ENCODE data around the gene NAA10. TPM values are rescaled to one million over a fixed set of nuclear protein-coding genes. Genes with fewer than 3 reads are reported as not detected.

Gene NAA10
- total and polyA plus RNA-seq, 2 of the 13 experiments (the other 11 are each of a cell fraction or from before 2014, with no cell fraction given), result 49.2 to 51.7 TPM

DNA sequence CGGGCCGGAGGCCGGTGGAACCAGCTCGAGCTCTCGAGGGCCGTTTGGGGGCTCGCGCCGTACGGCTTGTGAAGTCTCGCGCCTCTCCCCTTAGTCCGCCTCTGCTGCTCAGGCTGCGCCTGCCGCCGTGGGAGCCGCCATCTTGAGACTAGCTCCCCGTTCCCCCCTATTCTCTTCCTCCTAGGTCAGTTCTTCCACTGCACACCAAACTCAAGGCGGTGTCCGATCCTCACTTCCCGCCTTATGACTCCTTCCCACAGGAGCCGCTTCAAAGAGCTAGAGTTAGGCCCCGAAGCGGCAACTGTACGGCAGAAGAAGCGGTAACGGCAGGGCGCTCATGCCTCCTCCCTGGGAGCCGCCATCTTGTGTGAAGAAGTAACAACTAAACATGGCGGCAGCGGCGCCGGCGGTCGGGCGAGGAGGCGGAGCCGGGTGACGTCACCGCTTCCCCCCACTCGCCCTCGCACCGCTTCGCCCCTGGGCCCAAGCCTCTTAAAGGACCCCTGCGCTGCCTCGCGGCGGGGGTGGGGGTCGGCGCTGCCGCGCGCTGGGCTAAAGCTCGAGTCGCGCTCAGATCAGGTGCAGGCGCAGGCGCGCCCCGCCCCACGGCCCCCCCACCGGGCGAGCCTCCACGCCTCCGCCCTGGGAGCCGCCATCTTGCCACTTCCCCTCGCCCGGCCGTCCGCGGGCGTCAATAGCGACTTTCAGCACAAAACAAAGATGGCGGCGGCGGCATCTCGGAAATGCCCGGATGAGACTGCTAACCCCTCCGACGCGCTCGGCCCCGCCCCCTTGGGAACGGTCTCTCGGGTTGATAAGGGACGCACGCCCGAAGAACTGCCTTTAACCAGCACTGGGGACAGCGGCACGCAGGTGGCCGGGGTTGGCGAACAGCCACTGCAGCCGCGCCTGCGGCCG is 36.9 kb upstream of the NAA10 start, which contains the start of gene HCFC1 (continued):
- TF ChIP-seq, protein P1, sequence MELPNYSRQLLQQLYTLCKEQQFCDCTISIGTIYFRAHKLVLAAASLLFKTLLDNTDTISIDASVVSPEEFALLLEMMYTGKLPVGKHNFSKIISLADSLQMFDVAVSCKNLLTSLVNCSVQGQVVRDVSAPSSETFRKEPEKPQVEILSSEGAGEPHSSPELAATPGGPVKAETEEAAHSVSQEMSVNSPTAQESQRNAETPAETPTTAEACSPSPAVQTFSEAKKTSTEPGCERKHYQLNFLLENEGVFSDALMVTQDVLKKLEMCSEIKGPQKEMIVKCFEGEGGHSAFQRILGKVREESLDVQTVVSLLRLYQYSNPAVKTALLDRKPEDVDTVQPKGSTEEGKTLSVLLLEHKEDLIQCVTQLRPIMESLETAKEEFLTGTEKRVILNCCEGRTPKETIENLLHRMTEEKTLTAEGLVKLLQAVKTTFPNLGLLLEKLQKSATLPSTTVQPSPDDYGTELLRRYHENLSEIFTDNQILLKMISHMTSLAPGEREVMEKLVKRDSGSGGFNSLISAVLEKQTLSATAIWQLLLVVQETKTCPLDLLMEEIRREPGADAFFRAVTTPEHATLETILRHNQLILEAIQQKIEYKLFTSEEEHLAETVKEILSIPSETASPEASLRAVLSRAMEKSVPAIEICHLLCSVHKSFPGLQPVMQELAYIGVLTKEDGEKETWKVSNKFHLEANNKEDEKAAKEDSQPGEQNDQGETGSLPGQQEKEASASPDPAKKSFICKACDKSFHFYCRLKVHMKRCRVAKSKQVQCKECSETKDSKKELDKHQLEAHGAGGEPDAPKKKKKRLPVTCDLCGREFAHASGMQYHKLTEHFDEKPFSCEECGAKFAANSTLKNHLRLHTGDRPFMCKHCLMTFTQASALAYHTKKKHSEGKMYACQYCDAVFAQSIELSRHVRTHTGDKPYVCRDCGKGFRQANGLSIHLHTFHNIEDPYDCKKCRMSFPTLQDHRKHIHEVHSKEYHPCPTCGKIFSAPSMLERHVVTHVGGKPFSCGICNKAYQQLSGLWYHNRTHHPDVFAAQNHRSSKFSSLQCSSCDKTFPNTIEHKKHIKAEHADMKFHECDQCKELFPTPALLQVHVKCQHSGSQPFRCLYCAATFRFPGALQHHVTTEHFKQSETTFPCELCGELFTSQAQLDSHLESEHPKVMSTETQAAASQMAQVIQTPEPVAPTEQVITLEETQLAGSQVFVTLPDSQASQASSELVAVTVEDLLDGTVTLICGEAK (IDR thresholded peaks at IDR 0.05), result no peak
- TF ChIP-seq, protein P1 (CRISPR knock-in tag; IDR thresholded peaks at IDR 0.05), result no peak
- TF ChIP-seq IRF2 (CRISPR knock-in tag; IDR thresholded peaks at IDR 0.05) (no peak), STAG1 (CRISPR knock-in tag; IDR thresholded peaks at IDR 0.05) (no peak), KAT7 (CRISPR knock-in tag; IDR thresholded peaks at IDR 0.05; ENCODE audit: borderline replicate concordance) (no peak), KLF6 (CRISPR knock-in tag; IDR thresholded peaks at IDR 0.05) (no peak), SRSF9 (IDR thresholded peaks at IDR 0.05; ENCODE audit: borderline replicate concordance, insufficient read depth, low read depth, low read length, poor library complexity, severe bottlenecking) (no peak), EP300 (IDR thresholded peaks at IDR 0.05; ENCODE audit: low read depth in 2 of 2, low read length in 2 of 2) (no peak), EP300 (CRISPR knock-in tag; IDR thresholded peaks at IDR 0.05; ENCODE audit: borderline replicate concordance) (no peak), ZNF350 (CRISPR knock-in tag; IDR thresholded peaks at IDR 0.05; ENCODE audit: borderline replicate concordance, low read depth) (peak; percentile 27; the same call in 1 of the 2 replicates), SMAD1 (CRISPR knock-in tag; IDR thresholded peaks at IDR 0.05; ENCODE audit: borderline replicate concordance, low read depth) (no peak), ZNF10 (CRISPR knock-in tag; IDR thresholded peaks at IDR 0.05; ENCODE audit: borderline replicate concordance, low read depth) (no peak), LRRFIP1 (CRISPR knock-in tag; conservative IDR thresholded peaks at IDR 0.05) (no peak), SOX6 (IDR thresholded peaks at IDR 0.05) (no peak), SOX6 (CRISPR knock-in tag; IDR thresholded peaks at IDR 0.05) (no peak), ZNF274 (CRISPR knock-in tag; IDR thresholded peaks at IDR 0.05) (no peak; the same call in 1 of the 2 replicates), RFXANK (CRISPR knock-in tag; IDR thresholded peaks at IDR 0.05) (no peak), ZNF224 (CRISPR knock-in tag; IDR thresholded peaks at IDR 0.05) (no peak)
